ENCODE measurements around the gene CHCHD6.

Gene CHCHD6

DNA sequence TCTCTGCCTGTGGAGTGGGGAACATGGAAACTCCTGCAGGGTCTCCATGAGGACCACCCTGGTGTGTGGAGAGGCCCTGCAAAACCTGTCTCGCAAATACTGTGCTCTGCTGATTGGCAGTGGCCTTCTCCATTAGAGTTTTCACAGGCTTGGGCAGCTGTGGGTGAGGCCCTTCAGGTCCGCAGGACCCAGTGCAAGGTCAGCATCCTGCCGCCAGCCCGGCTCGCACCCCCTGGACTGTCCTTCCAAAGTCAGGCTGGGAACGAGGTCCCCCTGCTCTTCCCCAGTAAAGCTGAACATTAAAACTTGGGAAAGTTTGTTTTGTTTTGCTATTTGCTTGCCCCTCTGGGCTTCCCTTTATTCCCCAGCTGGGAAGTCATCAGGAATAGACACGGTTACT is 193.9 kb downstream of the CHCHD6 start:
- TF ChIP-seq, protein P1, sequence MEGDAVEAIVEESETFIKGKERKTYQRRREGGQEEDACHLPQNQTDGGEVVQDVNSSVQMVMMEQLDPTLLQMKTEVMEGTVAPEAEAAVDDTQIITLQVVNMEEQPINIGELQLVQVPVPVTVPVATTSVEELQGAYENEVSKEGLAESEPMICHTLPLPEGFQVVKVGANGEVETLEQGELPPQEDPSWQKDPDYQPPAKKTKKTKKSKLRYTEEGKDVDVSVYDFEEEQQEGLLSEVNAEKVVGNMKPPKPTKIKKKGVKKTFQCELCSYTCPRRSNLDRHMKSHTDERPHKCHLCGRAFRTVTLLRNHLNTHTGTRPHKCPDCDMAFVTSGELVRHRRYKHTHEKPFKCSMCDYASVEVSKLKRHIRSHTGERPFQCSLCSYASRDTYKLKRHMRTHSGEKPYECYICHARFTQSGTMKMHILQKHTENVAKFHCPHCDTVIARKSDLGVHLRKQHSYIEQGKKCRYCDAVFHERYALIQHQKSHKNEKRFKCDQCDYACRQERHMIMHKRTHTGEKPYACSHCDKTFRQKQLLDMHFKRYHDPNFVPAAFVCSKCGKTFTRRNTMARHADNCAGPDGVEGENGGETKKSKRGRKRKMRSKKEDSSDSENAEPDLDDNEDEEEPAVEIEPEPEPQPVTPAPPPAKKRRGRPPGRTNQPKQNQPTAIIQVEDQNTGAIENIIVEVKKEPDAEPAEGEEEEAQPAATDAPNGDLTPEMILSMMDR (IDR thresholded peaks at IDR 0.05; ENCODE audit: low read length, missing control alignments), result no peak
- H3K4me3 ChIP-seq (replicated peaks; ENCODE audit: low read depth, low read length), result no peak overlapping the region
- no peak for DNase-seq (ENCODE audit: low read depth)

- H3K4me3 ChIP-seq (replicated peaks; ENCODE audit: low read depth, low read length), result no peak overlapping the region
- no peak for DNase-seq (ENCODE audit: low read depth)
- TF ChIP-seq, protein P1 (IDR thresholded peaks at IDR 0.05; ENCODE audit: low read length, missing control alignments), result no peak
These were observed 197.0 kb downstream of the CHCHD6 start for GRCh38 chr3:126900859-126901540.

DNA sequence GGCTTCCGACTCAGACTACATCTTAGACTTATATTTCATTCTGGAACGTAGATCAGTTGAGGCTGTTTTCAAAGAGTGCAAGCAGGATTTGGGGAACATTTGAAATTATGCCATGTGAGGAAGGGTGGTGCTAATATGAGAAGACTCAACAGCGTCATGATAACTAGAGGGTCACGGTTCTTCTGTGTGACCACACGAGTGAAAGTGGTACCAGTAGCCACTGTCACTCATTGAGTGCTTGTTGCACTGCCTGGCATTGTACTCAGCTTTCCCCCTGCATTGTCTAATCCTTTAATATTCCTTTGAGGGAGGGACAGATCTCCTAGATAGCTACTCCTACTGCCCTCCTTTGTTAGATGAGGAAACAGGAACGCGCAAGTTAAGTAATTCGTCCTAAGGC is 197.6 kb downstream of the CHCHD6 start:
- TF ChIP-seq, protein P1 (IDR thresholded peaks at IDR 0.05; ENCODE audit: low read length, missing control alignments), result no peak
- no peak for DNase-seq (ENCODE audit: low read depth)

DNA sequence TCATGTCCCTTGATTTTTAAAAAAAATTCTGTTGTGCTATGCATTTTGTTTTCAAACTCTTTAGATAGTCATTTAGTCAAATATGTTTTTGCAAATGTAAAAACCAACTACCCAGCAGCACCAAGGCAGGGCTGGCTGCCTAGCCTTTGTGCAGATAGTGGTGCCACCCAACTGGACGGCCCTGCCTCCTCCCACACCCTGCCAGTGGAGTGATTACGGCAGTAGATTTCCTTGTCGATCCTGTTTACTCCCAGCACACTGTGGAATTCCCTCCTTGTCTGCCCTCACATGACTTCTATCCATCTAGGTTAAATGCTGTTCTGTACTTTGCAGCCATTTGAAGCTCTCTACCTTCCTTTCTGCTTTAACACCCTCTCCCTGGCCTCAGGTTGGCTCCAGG is 199.5 kb downstream of the CHCHD6 start:
- no peak overlapping the region for H3K4me3 ChIP-seq (replicated peaks; ENCODE audit: low read depth, low read length)
- TF ChIP-seq, protein P1 (IDR thresholded peaks at IDR 0.05; ENCODE audit: low read length, missing control alignments), result no peak
- no peak for DNase-seq (ENCODE audit: low read depth)

More for the DNA sequence above, 197.6 kb downstream of the CHCHD6 start:
- H3K4me3 ChIP-seq (replicated peaks; ENCODE audit: low read depth, low read length), result no peak overlapping the region

GRCh38 chr3:126907557-126907956 is 203.5 kb downstream of the CHCHD6 start:
- peak; percentile 64 for DNase-seq (ENCODE audit: low read depth)
- no peak overlapping the region for H3K4me3 ChIP-seq (replicated peaks; ENCODE audit: low read depth, low read length)
- TF ChIP-seq, protein P1 (IDR thresholded peaks at IDR 0.05; ENCODE audit: low read length, missing control alignments), result no peak

DNA sequence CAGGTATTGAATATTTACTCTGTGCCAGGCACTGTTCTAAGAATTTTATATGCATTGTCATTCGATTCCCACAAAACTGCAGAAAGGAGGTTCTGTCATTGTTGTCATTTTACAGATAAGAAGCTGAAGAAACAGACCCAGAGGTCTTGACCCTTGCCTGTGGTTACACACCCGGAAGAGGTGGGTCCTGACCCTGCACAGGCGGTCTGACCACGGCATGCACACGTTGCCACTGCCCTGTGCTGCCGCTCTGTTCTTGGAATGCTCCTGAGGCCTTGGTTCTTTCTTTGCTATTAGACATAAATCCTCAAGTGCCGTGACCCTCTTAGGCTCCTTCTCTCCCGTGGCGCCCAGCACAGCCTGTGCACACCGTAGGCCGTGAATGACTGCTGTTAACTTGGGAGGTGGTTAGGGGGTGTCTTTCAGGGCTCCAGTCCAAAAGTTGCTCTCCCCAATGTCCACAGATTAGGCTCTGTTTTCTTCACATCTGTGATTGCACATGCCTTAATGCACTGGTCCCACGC is 204.8 kb downstream of the CHCHD6 start:
- H3K4me3 ChIP-seq (replicated peaks; ENCODE audit: low read depth, low read length), result no peak overlapping the region
- DNase-seq (ENCODE audit: low read depth), result no peak
- TF ChIP-seq, protein P1 (IDR thresholded peaks at IDR 0.05; ENCODE audit: low read length, missing control alignments), result no peak

GRCh38 chr3:126910231-126910630 is 206.2 kb downstream of the CHCHD6 start:
- H3K4me3 ChIP-seq (replicated peaks; ENCODE audit: low read depth, low read length), result no peak overlapping the region
- TF ChIP-seq, protein P1 (IDR thresholded peaks at IDR 0.05; ENCODE audit: low read length, missing control alignments), result no peak
- DNase-seq (ENCODE audit: low read depth), result no peak
